Measurements from ENCODE around the gene ACYP1. TPM values are rescaled to one million over a fixed set of nuclear protein-coding genes. Genes with fewer than 3 reads are reported as not detected.

Gene ACYP1
- polyA plus RNA-seq, 3 donors = 2.8 to 11.8 (median 4.3) TPM

DNA sequence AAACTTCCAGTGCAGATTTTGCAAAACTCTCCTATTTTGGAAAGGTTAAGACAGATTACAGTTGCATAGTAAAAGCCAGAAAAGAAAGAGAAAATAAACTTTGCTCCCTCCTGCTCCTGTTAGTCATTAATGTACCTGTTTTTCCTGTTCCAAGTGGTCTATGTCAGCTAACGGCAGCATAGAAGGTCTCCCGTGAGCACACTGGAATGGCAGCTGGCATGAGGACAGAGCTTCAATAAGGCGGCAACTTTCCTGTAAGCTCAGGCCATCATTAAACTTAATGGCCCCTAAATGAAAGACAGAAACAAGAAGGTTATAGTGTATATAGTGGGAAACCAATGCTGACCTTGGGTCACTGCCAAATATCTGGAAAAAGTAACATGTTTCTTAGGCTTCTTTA, 45.1 kb downstream of the ACYP1 start:
- peaks cover 79 to 82% of the 10 kb centered on the region in 2 donors for H3K36me3 Mint-ChIP-seq
- H2AFZ ChIP-seq (ENCODE audit: insufficient read depth, low read depth, low read length, poor library complexity, severe bottlenecking) = no peak overlapping the region
- no peak overlapping the region for H3K4me3 ChIP-seq (replicated peaks in 1 of 3; ENCODE audit: low read depth in 2 of 3, low read length in 3 of 3)
- H3K9me3 Mint-ChIP-seq = no peaks in the 10 kb centered on the region
- H3K9me3 ChIP-seq (replicated peaks in 1 of 2; ENCODE audit: control insufficient read depth in 1 of 2, insufficient read depth in 1 of 2, low read length in 2 of 2) = no peaks in the 10 kb centered on the region
- no peak overlapping the region for H3K4me3 Mint-ChIP-seq
- intact Hi-C loops (cut with micrococcal nuclease) = no loop called here
- DNase-seq = no peak
- H3K79me2 ChIP-seq (ENCODE audit: insufficient read depth, low read length) = no peaks in the 10 kb centered on the region
- 100% methylated on average over 2 of the region's 3 CpGs for WGBS (ENCODE audit: insufficient coverage)
- H3K27me3 Mint-ChIP-seq (ENCODE audit: low read depth in 3 of 3) = no peaks in the 10 kb centered on the region
- H3K36me3 ChIP-seq (replicated peaks in 1 of 2; ENCODE audit: control insufficient read depth in 1 of 2, insufficient read depth in 2 of 2, low read length in 2 of 2) = peaks cover 74 to 96% of the 10 kb centered on the region in 2 donors
- no peaks in the 10 kb centered on the region for H3K4me1 Mint-ChIP-seq
- no peaks in the 10 kb centered on the region for H3K27me3 ChIP-seq (ENCODE audit: control insufficient read depth in 2 of 2, insufficient read depth in 2 of 2, low read length in 2 of 2)
- H3K27ac Mint-ChIP-seq = no peak overlapping the region
- no peaks in the 10 kb centered on the region for H4K20me1 ChIP-seq (ENCODE audit: insufficient read depth, low read length)
- H3K27ac ChIP-seq (ENCODE audit: low read depth in 1 of 2, low read length in 2 of 2) = no peak overlapping the region
- H3K4me2 ChIP-seq (replicated peaks; ENCODE audit: extremely low read depth, low read length, poor library complexity, severe bottlenecking) = no peak overlapping the region
- TF ChIP-seq CTCF (IDR thresholded peaks at IDR 0.05) = no peak
- H3K4me1 ChIP-seq (ENCODE audit: control insufficient read depth in 1 of 2, insufficient read depth in 2 of 2, low read length in 2 of 2) = no peaks in the 10 kb centered on the region
- no peak overlapping the region for H3K9ac ChIP-seq (ENCODE audit: insufficient read depth, low read length, poor library complexity, severe bottlenecking)

DNA sequence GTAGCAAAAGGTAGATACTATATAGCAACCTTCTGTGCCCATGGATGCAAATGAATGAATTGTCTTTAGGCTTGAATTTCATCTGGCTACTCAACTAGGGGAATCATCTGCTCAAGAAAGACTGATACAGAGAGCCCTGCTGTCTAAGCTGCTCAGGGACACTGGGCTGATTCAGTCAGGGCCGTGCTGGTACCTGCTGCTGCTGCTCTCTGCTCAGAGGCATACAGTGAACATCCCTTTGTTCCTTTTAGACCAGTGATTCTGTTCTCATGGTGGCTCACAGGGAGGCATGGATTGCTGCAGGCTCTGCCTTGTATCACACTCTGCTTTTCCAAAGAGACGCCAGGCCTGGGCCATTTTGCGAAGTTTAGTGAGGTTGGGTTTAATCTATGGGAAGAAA, 47.0 kb downstream of the ACYP1 start:
- no peak for TF ChIP-seq CTCF (IDR thresholded peaks at IDR 0.05)
- Mint-ChIP-seq H3K27me3 (ENCODE audit: low read depth in 3 of 3) (no peaks in the 10 kb centered on the region), H3K36me3 (peaks cover 78 to 82% of the 10 kb centered on the region in 2 donors), H3K4me1 (no peaks in the 10 kb centered on the region), H3K4me3 (no peak overlapping the region), H3K27ac (no peak overlapping the region), H3K9me3 (no peaks in the 10 kb centered on the region)
- Histone ChIP-seq H2AFZ (ENCODE audit: insufficient read depth, low read depth, low read length, poor library complexity, severe bottlenecking) (no peak overlapping the region), H3K79me2 (ENCODE audit: insufficient read depth, low read length) (no peaks in the 10 kb centered on the region), H3K27ac (ENCODE audit: low read depth in 1 of 2, low read length in 2 of 2) (no peak overlapping the region), H3K9me3 (replicated peaks in 1 of 2; ENCODE audit: control insufficient read depth in 1 of 2, insufficient read depth in 1 of 2, low read length in 2 of 2) (no peaks in the 10 kb centered on the region), H3K36me3 (replicated peaks in 1 of 2; ENCODE audit: control insufficient read depth in 1 of 2, insufficient read depth in 2 of 2, low read length in 2 of 2) (peaks cover 67 to 98% of the 10 kb centered on the region in 2 donors), H4K20me1 (ENCODE audit: insufficient read depth, low read length) (no peaks in the 10 kb centered on the region), H3K27me3 (ENCODE audit: control insufficient read depth in 2 of 2, insufficient read depth in 2 of 2, low read length in 2 of 2) (no peaks in the 10 kb centered on the region), H3K4me3 (replicated peaks in 1 of 3; ENCODE audit: low read depth in 2 of 3, low read length in 3 of 3) (no peak overlapping the region), H3K4me2 (replicated peaks; ENCODE audit: extremely low read depth, low read length, poor library complexity, severe bottlenecking) (no peak overlapping the region), H3K4me1 (ENCODE audit: control insufficient read depth in 1 of 2, insufficient read depth in 2 of 2, low read length in 2 of 2) (no peaks in the 10 kb centered on the region), H3K9ac (ENCODE audit: insufficient read depth, low read length, poor library complexity, severe bottlenecking) (no peak overlapping the region)
- no peak for DNase-seq
- intact Hi-C loops (cut with micrococcal nuclease) = no loop called here
- 93% methylated on average over 1 of the region's 3 CpGs for WGBS (ENCODE audit: insufficient coverage)
